NCI-H748 treated with DMSO at 0.1 percent for 48 hours (cell line): ENCODE data around the gene BMPER.

Source experiments
- DNase-seq: peaks from one replicate; lab custom pipeline; 2025; lab: John Stamatoyannopoulos, UW

BMPER gene

DNA sequence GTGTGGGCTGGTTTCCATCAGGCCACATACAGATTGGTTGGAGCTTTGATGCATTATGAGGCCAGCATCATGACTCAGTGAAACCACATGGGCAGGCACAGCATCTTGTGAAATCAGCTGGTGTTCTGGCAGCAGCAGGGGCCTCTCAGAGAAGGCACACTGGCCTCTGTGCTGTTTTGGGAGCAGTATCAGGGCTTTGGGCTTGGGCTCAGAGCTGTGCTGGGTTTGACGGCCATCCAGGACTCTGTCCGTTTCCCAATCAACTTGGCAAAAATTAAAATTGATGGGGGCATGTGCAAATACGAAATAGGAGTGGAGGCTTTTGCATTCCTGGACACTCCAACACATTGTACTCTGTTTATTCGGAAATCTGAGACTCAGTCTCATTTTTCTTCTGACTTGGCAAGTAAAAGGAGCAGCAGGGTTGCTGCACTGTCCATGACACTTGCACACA lies 190.9 kb downstream of the BMPER start:
- DNase-seq = no peak

DNA sequence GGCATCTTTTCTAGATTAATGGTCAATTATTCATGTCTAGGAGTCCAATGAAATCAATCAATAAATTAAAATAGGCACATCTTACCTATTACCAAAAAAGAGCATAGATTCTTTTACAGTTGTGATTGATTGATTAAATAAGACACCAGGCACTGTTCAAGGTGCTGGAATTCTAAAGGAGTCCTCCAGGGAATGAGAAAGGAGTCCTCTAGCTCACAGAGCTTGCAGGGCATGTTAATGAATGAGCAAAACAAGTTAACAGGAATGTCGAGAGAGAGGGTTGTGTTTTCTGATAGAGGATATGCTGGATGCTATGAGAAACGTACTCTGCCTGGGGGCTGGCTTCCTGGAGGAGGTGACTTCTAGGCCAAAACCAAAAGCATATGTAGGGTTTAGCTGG lies 191.4 kb downstream of the BMPER start:
- no peak for DNase-seq

- DNase-seq = no peak
Measured at GRCh38 chr7:34100661-34101060, 195.3 kb downstream of the BMPER start.

DNA sequence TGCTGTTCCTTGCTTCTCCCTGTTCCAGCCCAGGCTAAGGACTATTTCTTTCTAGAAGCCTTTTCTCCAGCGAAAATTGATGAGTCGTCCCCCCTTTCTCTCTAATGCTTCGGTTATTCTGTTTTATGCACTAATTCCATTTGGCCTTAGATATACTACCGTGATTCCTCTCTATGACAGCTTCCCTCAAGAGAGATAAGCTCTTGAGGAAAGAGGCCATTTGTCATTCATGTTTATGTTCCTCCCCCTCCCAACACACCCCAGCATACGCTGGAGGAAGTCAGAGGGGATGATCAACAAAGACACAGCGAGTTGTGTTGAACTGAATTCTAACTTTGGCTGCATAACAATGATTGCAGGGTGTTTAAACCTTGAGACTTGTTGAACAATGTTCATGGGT lies 198.8 kb downstream of the BMPER start:
- no peak for DNase-seq

- no peak for DNase-seq
Measured at GRCh38 chr7:34104992-34105391, 199.7 kb downstream of the BMPER start.

- no peak for DNase-seq
Measured at GRCh38 chr7:34107276-34107675, 201.9 kb downstream of the BMPER start.

- no peak for DNase-seq
Measured at GRCh38 chr7:34108165-34108564, 202.8 kb downstream of the BMPER start.

- DNase-seq = no peak
Measured at GRCh38 chr7:34109936-34110780, 204.8 kb downstream of the BMPER start.

- no peak for DNase-seq
Measured at GRCh38 chr7:34111031-34111430, 205.7 kb downstream of the BMPER start.

GRCh38 chr7:34115503-34115902 lies 210.2 kb downstream of the BMPER start:
- no peak for DNase-seq

GRCh38 chr7:34117573-34117972 lies 212.2 kb downstream of the BMPER start:
- DNase-seq = no peak

DNA sequence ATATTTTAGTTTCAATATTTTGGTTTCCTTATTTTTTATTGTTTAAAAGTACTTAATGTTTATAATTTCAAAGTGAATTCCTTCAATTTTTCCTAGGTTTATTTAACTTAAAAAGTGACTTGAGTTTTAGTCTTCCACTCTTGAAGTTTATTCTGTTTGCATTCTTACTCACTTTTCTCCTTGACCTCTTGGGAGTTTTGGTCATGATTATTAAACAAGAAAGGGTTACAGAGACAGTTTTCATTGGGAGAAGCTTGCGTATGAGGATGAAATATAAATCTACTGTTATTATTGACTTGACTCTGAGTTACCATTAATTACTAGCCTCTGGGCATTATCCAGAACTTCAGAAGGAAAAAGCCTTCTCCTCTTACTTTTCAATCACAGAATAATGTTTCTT lies 216.0 kb downstream of the BMPER start:
- DNase-seq = no peak

DNA sequence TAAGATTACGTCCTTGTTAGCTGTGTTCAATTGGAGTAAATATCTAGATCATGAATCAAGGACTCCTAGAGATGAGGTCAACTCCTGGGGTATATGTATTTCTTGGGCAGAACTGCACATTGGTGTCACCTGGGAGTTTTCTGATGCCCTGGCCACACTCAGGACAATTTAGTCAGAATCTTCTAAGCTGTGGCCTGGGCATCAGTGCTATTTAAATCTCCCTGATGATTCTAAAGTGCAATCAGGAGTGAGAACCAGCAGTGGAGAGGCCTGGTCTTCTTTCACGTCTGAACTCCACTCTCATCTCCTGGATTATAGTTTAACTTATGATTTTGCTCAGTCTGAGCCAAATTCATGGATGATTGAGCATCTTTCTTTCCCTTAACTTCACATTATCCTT lies 218.0 kb downstream of the BMPER start:
- DNase-seq = no peak

- DNase-seq = no peak
Measured at GRCh38 chr7:34124765-34125164, 219.4 kb downstream of the BMPER start.

GRCh38 chr7:34128762-34129161 lies 223.4 kb downstream of the BMPER start:
- no peak for DNase-seq

- DNase-seq = no peak
Measured at GRCh38 chr7:34130558-34131295, 225.4 kb downstream of the BMPER start.

DNA sequence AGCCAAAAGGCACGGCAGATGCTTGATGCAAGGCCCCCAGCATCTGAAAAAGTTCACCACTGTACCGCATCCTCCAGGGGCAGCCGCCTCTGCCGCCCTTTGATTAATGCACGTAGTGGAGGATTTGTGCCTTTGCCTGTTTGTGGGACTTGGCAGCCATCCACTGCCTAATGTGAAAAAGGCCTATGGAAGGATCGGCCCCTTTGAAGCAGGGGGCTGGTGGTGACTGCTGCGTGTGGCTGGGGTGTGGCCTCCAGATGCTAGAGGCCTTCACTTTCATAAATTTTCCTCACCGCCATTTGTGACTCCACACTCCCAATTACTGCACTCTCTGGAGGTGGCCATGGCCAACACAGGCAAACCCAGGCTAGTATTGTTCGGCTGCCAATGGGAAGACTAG lies 226.0 kb downstream of the BMPER start:
- no peak for DNase-seq

GRCh38 chr7:34133356-34133982 lies 228.1 kb downstream of the BMPER start:
- DNase-seq = no peak

DNA sequence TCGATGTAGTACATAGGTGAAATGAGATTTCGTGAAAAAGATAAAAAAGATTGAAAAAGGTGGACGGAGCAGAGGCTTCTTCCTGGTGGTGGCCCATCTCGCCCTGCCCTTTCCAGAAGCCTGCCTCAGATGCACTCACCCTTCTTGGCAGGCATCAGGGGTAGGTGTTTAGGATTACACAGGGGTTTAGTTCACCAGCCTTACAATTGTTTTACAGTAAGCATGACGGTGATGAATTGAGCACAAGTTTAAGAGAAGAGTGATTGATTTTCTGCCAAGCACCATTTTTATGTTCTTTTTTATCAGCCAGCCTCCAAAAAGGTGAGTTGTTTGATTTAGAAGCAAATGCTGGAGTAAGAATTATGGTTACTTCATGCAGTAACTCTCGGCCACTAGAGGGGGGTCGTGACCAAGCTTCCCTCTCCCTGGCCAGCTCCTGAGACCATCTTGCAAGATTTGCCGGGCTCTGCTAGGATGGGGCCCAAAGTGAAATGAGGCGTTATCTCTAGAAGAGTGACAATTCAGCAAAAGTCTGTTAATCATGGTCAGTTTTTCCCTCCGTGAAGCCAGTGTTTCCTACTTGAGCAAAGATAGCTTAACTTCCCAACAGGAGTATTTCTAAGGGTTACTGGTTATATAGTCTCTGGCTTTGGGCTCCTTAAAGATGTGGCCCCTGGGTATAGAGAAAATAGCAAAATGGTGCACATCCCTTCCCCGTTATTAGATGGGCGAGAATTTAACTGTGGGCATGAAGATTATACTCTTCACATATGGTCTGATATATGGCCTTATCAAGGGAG lies 228.8 kb downstream of the BMPER start:
- peak; percentile 6 for DNase-seq

GRCh38 chr7:34135924-34136323 lies 230.6 kb downstream of the BMPER start:
- DNase-seq = no peak

GRCh38 chr7:34136698-34137097 lies 231.4 kb downstream of the BMPER start:
- no peak for DNase-seq

DNA sequence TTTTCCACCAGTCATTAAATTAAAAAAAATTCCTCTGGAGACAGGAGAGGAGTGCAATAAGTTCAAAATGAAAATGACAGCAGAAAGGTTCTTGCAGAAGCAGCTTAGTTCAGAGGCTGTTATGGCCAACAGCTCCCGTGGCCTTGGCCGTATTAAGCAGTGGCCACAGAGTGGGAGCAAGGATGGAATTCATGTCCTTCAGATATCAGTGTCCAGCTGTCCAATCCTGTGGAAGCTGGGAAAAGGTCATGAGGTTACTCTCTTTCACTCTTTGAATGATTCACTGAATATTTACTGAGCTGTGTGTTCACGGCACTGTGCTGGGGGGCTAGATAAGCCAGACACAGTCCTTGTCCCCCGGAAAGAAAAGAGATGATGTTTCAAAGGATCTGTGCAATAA lies 231.8 kb downstream of the BMPER start:
- DNase-seq = no peak
